Neutrophil (primary cell): ENCODE measurements around the gene TEX19.

Experiments
- H3K27ac ChIP-seq: fragments of 200-600 bp; sonication (generic); 2 replicates; pipeline ENCODE4 v1.5.1; 2016; ENCODE audit warnings: mild to moderate bottlenecking, moderate library complexity
- H3K27me3 ChIP-seq: fragments of 200-600 bp; sonication (generic); 2 replicates; pipeline ENCODE4 v1.6.0; 2016; ENCODE audit warnings: mild to moderate bottlenecking
- H3K36me3 ChIP-seq: fragments of 200-600 bp; sonication (generic); 2 replicates; pipeline ENCODE4 v1.5.1; 2017
- H3K4me1 ChIP-seq, 2 experiments: fragments of 200-600 bp in 1 of 2; sonication (generic) in 1 of 2; 1 replicate in 1 of 2; 2 replicates in 1 of 2; pipeline versions ENCODE4 v1.5.1 to v1.6.1; 2013 to 2016; ENCODE audit warnings: low read depth in 1 of 2, low read length in 1 of 2, mild to moderate bottlenecking in 1 of 2, moderate library complexity in 1 of 2; ENCODE audit not compliant: control insufficient read depth in 1 of 2, insufficient read depth in 1 of 2
- H3K4me3 ChIP-seq, 2 experiments: fragments of 200-600 bp in 1 of 2; sonication (generic) in 1 of 2; 1 replicate in 1 of 2; 2 replicates in 1 of 2; pipeline ENCODE4 v1.5.1; 2013 to 2016; ENCODE audit warnings: low read depth in 1 of 2, low read length in 1 of 2, mild to moderate bottlenecking in 1 of 2, moderate library complexity in 1 of 2
- H3K9me3 ChIP-seq: fragments of 200-600 bp; sonication (generic); 2 replicates; pipeline ENCODE4 v1.5.1; 2016
- TF ChIP-seq, protein P1 (sequence below): fragments of 200-600 bp; sonication (generic); IDR thresholded peaks from 2 replicates; pipeline ENCODE4 v1.5.1; 2016; ENCODE audit warnings: antibody characterized with exemption

TEX19 gene

DNA sequence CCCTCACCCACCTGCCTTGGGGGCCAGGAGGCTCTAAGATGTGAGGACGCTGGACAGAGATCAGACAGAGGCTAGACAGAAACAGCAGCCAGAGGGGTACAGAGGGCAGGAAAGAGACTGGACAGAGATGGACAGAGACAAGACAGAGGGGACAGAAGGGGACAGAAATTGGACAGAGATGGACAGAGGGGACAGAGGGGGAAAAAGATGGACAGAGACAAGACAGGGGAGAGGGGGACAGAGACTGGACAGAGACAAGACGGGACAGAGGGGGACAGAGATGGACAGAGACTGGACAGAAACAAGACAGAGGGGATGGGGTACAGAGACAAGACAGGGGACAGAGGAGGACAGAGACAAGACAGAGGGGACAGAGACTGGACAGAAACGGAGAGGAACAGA, 28.7 kb downstream of the TEX19 start:
- Histone ChIP-seq H3K27ac (no peak overlapping the region), H3K4me1 (peaks cover 10% of the 10 kb centered on the region in 2 experiments), H3K36me3 (no peaks in the 10 kb centered on the region), H3K27me3 (peaks cover 69% of the 10 kb centered on the region), H3K4me3 (no peak overlapping the region), H3K9me3 (no peaks in the 10 kb centered on the region)
- TF ChIP-seq, protein P1, sequence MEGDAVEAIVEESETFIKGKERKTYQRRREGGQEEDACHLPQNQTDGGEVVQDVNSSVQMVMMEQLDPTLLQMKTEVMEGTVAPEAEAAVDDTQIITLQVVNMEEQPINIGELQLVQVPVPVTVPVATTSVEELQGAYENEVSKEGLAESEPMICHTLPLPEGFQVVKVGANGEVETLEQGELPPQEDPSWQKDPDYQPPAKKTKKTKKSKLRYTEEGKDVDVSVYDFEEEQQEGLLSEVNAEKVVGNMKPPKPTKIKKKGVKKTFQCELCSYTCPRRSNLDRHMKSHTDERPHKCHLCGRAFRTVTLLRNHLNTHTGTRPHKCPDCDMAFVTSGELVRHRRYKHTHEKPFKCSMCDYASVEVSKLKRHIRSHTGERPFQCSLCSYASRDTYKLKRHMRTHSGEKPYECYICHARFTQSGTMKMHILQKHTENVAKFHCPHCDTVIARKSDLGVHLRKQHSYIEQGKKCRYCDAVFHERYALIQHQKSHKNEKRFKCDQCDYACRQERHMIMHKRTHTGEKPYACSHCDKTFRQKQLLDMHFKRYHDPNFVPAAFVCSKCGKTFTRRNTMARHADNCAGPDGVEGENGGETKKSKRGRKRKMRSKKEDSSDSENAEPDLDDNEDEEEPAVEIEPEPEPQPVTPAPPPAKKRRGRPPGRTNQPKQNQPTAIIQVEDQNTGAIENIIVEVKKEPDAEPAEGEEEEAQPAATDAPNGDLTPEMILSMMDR, result no peak

DNA sequence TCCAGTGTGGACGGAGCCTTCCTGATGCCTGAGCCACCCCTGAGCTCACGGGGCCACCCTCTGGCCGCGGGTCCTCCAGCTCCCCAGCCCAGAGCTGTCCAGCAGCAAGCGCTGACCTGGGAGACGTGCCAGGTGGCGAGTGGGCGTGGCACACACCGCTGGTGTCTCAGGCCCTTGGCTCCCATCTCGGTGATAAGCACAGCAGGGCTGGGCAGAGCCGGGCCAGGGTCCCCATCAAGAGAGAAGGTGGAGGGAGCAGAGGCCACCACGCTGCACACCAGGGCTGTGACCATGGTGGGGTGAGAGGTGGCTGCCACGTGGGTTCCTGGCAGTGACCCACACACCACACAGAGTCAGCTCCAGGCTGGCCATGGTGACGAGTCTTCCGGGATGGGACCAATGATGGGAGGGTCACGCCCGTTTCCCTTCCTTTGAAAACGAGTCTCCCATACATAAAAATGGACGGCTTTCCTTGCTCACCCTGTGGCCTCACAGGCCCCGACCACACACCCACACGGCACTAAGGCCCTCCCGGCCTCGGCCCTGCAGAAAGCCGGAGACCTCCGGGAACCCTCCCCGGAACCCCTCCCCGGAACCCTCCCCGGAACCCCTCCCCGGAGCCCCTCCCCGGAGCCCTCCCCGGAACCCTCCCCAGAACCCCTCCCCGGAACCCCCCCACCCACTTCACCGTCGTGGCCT, 29.3 kb downstream of the TEX19 start:
- Histone ChIP-seq H3K4me1 (peaks cover 10% of the 10 kb centered on the region in 2 experiments), H3K4me3 (no peak overlapping the region), H3K9me3 (no peaks in the 10 kb centered on the region), H3K27me3 (peaks cover 63% of the 10 kb centered on the region), H3K27ac (no peak overlapping the region), H3K36me3 (no peaks in the 10 kb centered on the region)
- TF ChIP-seq, protein P1, result no peak

DNA sequence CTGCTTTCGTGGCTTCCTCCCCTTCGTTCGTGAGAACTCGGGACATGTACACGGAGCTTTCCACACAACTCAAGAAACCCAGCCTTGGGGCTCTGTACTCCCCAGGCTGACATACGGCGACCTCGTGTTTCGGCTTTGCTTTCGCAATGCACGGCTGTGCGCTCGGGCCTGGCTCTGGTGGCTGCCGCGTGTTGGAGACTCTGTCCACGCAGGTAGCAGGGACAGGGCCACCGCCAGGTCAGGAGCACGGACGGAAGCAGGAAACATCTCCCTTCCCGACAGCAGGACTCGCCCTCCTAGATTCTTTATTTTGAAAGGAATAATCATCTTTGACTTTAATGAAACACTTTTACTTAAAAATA, 29.9 kb downstream of the TEX19 start:
- Histone ChIP-seq H3K27me3 (peaks cover 57% of the 10 kb centered on the region), H3K4me1 (peaks cover 10% of the 10 kb centered on the region in 2 experiments), H3K4me3 (no peak overlapping the region), H3K27ac (no peak overlapping the region), H3K9me3 (no peaks in the 10 kb centered on the region), H3K36me3 (no peaks in the 10 kb centered on the region)
- TF ChIP-seq, protein P1, result no peak

DNA sequence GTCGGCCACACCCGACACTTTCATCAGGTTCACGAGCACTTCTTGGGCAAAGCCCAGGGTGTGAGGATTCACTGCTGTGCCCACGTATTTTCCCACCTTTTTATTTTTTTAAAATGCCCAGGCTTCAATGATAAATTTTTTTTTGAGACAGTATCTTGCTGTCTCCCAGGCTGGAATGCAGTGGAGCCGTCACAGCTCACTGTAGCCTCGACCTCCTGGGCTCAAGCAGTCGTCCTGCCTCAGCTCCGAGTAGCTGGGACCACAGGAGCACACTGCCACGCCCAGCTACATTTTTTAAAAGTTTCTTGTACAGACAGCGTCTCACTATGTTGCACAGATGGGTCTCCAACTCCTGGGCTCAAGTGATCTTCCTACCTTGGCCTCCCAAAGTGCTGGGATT, 30.3 kb downstream of the TEX19 start:
- Histone ChIP-seq H3K4me1 (peaks cover 10% of the 10 kb centered on the region in 2 experiments), H3K27me3 (peaks cover 53% of the 10 kb centered on the region), H3K9me3 (no peaks in the 10 kb centered on the region), H3K4me3 (no peak overlapping the region), H3K36me3 (no peaks in the 10 kb centered on the region), H3K27ac (no peak overlapping the region)
- TF ChIP-seq, protein P1, result no peak

DNA sequence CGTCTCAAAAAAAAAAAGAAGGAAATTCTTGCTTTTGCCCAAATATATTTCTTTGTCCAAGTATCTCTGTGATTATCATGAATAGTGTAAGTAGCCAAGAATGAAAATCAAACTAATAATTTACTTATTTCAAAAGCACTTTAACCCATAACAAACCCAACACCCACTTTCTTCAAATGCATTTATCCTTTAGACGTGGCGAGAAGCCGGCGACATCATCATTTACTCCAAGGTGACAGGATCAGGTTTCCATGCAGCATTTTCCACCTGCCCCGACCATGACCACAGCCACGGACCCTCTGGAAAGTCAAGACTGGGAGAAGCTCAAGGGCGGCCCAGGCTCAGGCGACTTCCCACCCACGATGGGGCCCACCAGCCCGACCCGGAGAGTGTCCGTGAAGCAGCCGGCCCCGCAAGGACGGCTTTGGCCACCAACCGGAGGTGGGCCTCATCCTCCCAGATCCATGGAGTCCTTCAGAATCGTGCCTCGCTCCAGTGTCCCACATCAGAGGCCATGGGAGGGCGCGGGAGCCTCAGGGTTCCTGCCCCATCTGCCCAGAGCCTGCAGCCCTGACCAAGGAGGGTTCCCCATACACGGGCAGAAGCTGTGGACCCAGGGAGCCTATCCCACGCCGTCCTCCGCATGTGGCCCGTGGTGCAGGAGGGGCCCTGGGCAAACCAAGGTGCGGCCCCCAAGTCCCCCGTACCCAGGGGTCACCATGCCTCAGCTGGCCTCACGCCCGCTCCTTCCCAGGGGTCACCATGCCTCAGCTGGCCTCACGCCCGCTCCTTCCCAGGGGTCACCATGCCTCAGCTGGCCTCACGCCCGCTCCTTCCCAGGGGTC, 31.2 kb downstream of the TEX19 start:
- Histone ChIP-seq H3K27ac (no peak overlapping the region), H3K9me3 (no peaks in the 10 kb centered on the region), H3K4me3 (no peak overlapping the region), H3K4me1 (peaks cover 10% of the 10 kb centered on the region in 2 experiments), H3K36me3 (no peaks in the 10 kb centered on the region), H3K27me3 (peaks cover 44% of the 10 kb centered on the region)
- TF ChIP-seq, protein P1, result no peak
